Kidney epithelial cell (primary cell): Measurements from ENCODE around the gene GPR137B. TPM values are rescaled to one million over a fixed set of nuclear protein-coding genes. Genes with fewer than 3 reads are reported as not detected.

Experiments
- DNase-seq: peaks from one replicate; pipeline ENCODE4 v3.0.0-alpha.2; 2010; ENCODE audit warnings: low read depth
- H3K27me3 ChIP-seq: 2 replicates; pipeline ENCODE4 v1.6.0; 2011; ENCODE audit warnings: low read length; ENCODE audit not compliant: control insufficient read depth, insufficient read depth
- H3K36me3 ChIP-seq: 2 replicates; pipeline ENCODE4 v1.5.1; 2011; ENCODE audit warnings: low read length; ENCODE audit not compliant: control insufficient read depth, insufficient read depth
- H3K4me3 ChIP-seq: 2 replicates; pipeline ENCODE4 v1.5.1; 2011; ENCODE audit warnings: low read depth, mild to moderate bottlenecking, control low read depth, low read length
- CTCF ChIP-seq: IDR thresholded peaks from 2 replicates; pipeline ENCODE4 v1.5.1; 2011; ENCODE audit warnings: mild to moderate bottlenecking, moderate library complexity, low read length, control low read depth, inconsistent platforms; ENCODE audit not compliant: insufficient read depth, poor library complexity, severe bottlenecking
- total RNA-seq: library from RNA; depleted of rRNA; stranded (reverse); fragments of >200 nt; gene quantifications from 2 replicates; pipeline ENCODE4 v1.2.3, GENCODE V29; 2015

Gene GPR137B
- total RNA-seq, 1 donor from 2014 or later: 26.8 TPM

- H3K36me3 ChIP-seq: no peaks in the 10 kb centered on the region
- no peak overlapping the region for H3K4me3 ChIP-seq
- peaks cover 26% of the 10 kb centered on the region for H3K27me3 ChIP-seq
- no peak for DNase-seq
- no peak for TF ChIP-seq CTCF
These were observed 2.8 kb upstream of the GPR137B start for GRCh38 chr1:236139495-236139894.

GRCh38 chr1:236140705-236141446, 1.5 kb upstream of the GPR137B start:
- H3K4me3 ChIP-seq: peak overlapping the region; percentile 53
- H3K36me3 ChIP-seq: no peaks in the 10 kb centered on the region
- DNase-seq: no peak
- peaks cover 26% of the 10 kb centered on the region for H3K27me3 ChIP-seq
- no peak for TF ChIP-seq CTCF

GRCh38 chr1:236141447-236142252, 689 bp upstream of the GPR137B start:
- Histone ChIP-seq H3K4me3 (peak overlapping the region; percentile 53), H3K27me3 (peaks cover 26% of the 10 kb centered on the region), H3K36me3 (no peaks in the 10 kb centered on the region)
- TF ChIP-seq CTCF: no peak
- no peak for DNase-seq

- H3K36me3 ChIP-seq: no peaks in the 10 kb centered on the region
- H3K4me3 ChIP-seq: peak overlapping the region; percentile 53
- peaks cover 19% of the 10 kb centered on the region for H3K27me3 ChIP-seq
- DNase-seq: no peak
- no peak for TF ChIP-seq CTCF
These were observed 987 bp downstream of the GPR137B start for GRCh38 chr1:236143104-236143948.

- Histone ChIP-seq H3K27me3 (peaks cover 13% of the 10 kb centered on the region), H3K4me3 (peak overlapping the region; percentile 53), H3K36me3 (no peaks in the 10 kb centered on the region)
- DNase-seq: no peak
- no peak for TF ChIP-seq CTCF
These were observed 1.7 kb downstream of the GPR137B start for GRCh38 chr1:236144033-236144432.
